Ishikawa (cell line): Measurements from ENCODE around the gene PPP2R5B.

Experiments used
- CREB1 ChIP-seq: IDR thresholded peaks from 2 replicates; pipeline ENCODE4 v1.6.1; 2012; ENCODE audit warnings: low read depth
- FOXM1 ChIP-seq: IDR thresholded peaks from 2 replicates; pipeline ENCODE4 v1.6.1; 2012; ENCODE audit warnings: low read depth, borderline replicate concordance
- NFIC ChIP-seq: IDR thresholded peaks from 2 replicates; pipeline ENCODE4 v1.6.1; 2012
- RAD21 ChIP-seq: IDR thresholded peaks from 2 replicates; pipeline ENCODE4 v1.6.1; 2012; ENCODE audit warnings: low read depth
- REST ChIP-seq: IDR thresholded peaks from 2 replicates; pipeline ENCODE4 v1.6.1; 2012; ENCODE audit warnings: low read depth, mild to moderate bottlenecking
- USF1 ChIP-seq: IDR thresholded peaks from 2 replicates; pipeline ENCODE4 v1.6.1; 2012
- ZBTB7A ChIP-seq: IDR thresholded peaks from 2 replicates; pipeline ENCODE4 v1.6.1; 2012; ENCODE audit warnings: low read depth

- no peak for TF ChIP-seq REST
- TF ChIP-seq ZBTB7A: no peak
- no peak for TF ChIP-seq RAD21
- no peak for TF ChIP-seq USF1
- no peak for TF ChIP-seq FOXM1
- TF ChIP-seq CREB1: no peak
- no peak for TF ChIP-seq NFIC
Observed at GRCh38 chr11:64909653-64910343, 14.7 kb upstream of the PPP2R5B start.
